ENCODE data around the gene RLF. TPM values are rescaled to one million over a fixed set of nuclear protein-coding genes. Genes with fewer than 3 reads are reported as not detected.

Gene RLF
- total RNA-seq, 1 donor from 2014 or later: 40.9 TPM

GRCh38 chr1:40270152-40270834 is 109.1 kb downstream of the RLF start:
- DNase-seq (ENCODE audit: low read depth): peak; percentile 65

- DNase-seq (ENCODE audit: low read depth): no peak
Observed at GRCh38 chr1:40272653-40273213, 111.5 kb downstream of the RLF start.

- peak; percentile 89 for DNase-seq (ENCODE audit: low read depth)
Observed at GRCh38 chr1:40273547-40274166, 112.5 kb downstream of the RLF start.

GRCh38 chr1:40274331-40274730 is 113.1 kb downstream of the RLF start:
- no peak for DNase-seq (ENCODE audit: low read depth)

- DNase-seq (ENCODE audit: low read depth): no peak
Observed at GRCh38 chr1:40276122-40276521, 114.9 kb downstream of the RLF start.

GRCh38 chr1:40281853-40282252 is 120.7 kb downstream of the RLF start:
- DNase-seq (ENCODE audit: low read depth): no peak

Other genes starting within 250 kb of the RLF start
- 6.7 and 9.7 TPM in 2 replicates for gene MFSD2A, start 206.2 kb upstream of the RLF start, total RNA-seq
- 503 and 992 TPM in 2 replicates for gene CAP1, start 120.7 kb upstream of the RLF start, total RNA-seq
- 29.0 and 51.4 TPM in 2 replicates for gene PPT1, start 64.1 kb upstream of the RLF start, total RNA-seq
- not detected in 2 replicates for gene TMCO2, start 86.5 kb downstream of the RLF start, total RNA-seq
- 88.9 and 140 TPM in 2 replicates for gene ZMPSTE24, start 96.8 kb downstream of the RLF start, total RNA-seq
- 4.2 and 7.5 TPM in 2 replicates for gene COL9A2, start 155.9 kb downstream of the RLF start, total RNA-seq
- gene SMAP2, start 212.3 kb downstream of the RLF start, total RNA-seq: 5.6 and 11.5 TPM in 2 replicates